Endothelial cell of umbilical vein (primary cell): Measurements from ENCODE around the gene SSPN. TPM values are rescaled to one million over a fixed set of nuclear protein-coding genes. Genes with fewer than 3 reads are reported as not detected.

Experiments used
- BruUV-seq: library from RNA; stranded (reverse); fragments of 400-500 nt; replicated peaks from 2 replicates; lab custom pipeline; 2021; lab: Mats Ljungman, UMichigan
- CTCF ChIA-PET: fragments of 300-600, 350-600 bp; sonication (Branson Sonifier 250); formaldehyde crosslinking; loops from one replicate; lab custom pipeline; 2021; ENCODE audit warnings: antibody characterized with exemption, inconsistent platforms; lab: Charles Lee
- POLR2A ChIA-PET: fragments of 300-600, 350-600 bp; sonication (Branson Sonifier 250); formaldehyde crosslinking; loops from one replicate; lab custom pipeline; 2021; ENCODE audit warnings: antibody characterized with exemption, inconsistent platforms; lab: Charles Lee
- DNase-seq: peaks from one replicate; pipeline ENCODE4 v3.0.0-alpha.2; 2011; ENCODE audit warnings: low read depth, low spot score
- FAIRE-seq: peaks from 2 replicates; lab custom pipeline; 2011; peaks lifted over from hg19 to GRCh38; lab: Jason Lieb, UNC
- H2AFZ ChIP-seq: 2 replicates; pipeline ENCODE4 v1.6.0; 2012; ENCODE audit warnings: low read depth, low read length, control low read depth, inconsistent platforms
- H3K27ac ChIP-seq: 2 replicates; pipeline ENCODE4 v1.5.1; 2011; ENCODE audit warnings: low read depth, mild to moderate bottlenecking, control low read depth, low read length, moderate library complexity; ENCODE audit not compliant: insufficient read depth
- H3K27me3 ChIP-seq, 2 experiments: 2 replicates each; pipeline versions ENCODE4 v1.6.0 to v1.6.1; 2011; ENCODE audit warnings: low read length in 2 of 2, mixed read lengths in 1 of 2; ENCODE audit not compliant: control insufficient read depth in 2 of 2, insufficient read depth in 2 of 2
- H3K36me3 ChIP-seq, 2 experiments: 2 replicates in 1 of 2; 3 replicates in 1 of 2; pipeline ENCODE4 v1.5.1; 2011; ENCODE audit warnings: low read length in 2 of 2, mild to moderate bottlenecking in 1 of 2, moderate library complexity in 1 of 2; ENCODE audit not compliant: control insufficient read depth in 2 of 2, insufficient read depth in 2 of 2; ENCODE audit errors: extremely low read depth in 1 of 2
- H3K4me1 ChIP-seq: 3 replicates; pipeline ENCODE4 v1.5.1; 2011; ENCODE audit warnings: mild to moderate bottlenecking, low read length; ENCODE audit not compliant: control insufficient read depth, insufficient read depth; ENCODE audit errors: extremely low read depth
- H3K4me2 ChIP-seq: 2 replicates; pipeline ENCODE4 v1.6.1; 2011; ENCODE audit warnings: low read length, control low read depth, mixed read lengths; ENCODE audit not compliant: insufficient read depth
- H3K4me3 ChIP-seq, 3 experiments: fragments of 200-600 bp in 1 of 3; sonication (generic), shearing (Covaris generic) in 1 of 3; replicated peaks in 1 of 3; 2 replicates each; pipeline ENCODE4 v1.5.1; 2011 to 2016; ENCODE audit warnings: control low read depth in 3 of 3, low read length in 3 of 3, mild to moderate bottlenecking in 2 of 3, inconsistent platforms in 1 of 3, low read depth in 1 of 3, moderate library complexity in 1 of 3; ENCODE audit not compliant: insufficient read depth in 1 of 3
- H3K79me2 ChIP-seq: 2 replicates; pipeline ENCODE4 v1.6.0; 2012; ENCODE audit warnings: low read length, inconsistent platforms; ENCODE audit not compliant: control insufficient read depth, insufficient read depth
- H3K9ac ChIP-seq: replicated peaks from 2 replicates; pipeline ENCODE3; 2011; ENCODE audit warnings: low read length, control low read depth; ENCODE audit not compliant: insufficient read depth; ENCODE audit errors: extremely low read depth
- H3K9me1 ChIP-seq: replicated peaks from 3 replicates; pipeline ENCODE4 v1.6.0; 2011; ENCODE audit warnings: mild to moderate bottlenecking, low read length; ENCODE audit not compliant: control insufficient read depth, insufficient read depth; ENCODE audit errors: extremely low read depth
- H3K9me3 ChIP-seq: replicated peaks from 2 replicates; pipeline ENCODE4 v1.5.1; 2012; ENCODE audit warnings: low read length, inconsistent platforms; ENCODE audit not compliant: control insufficient read depth, insufficient read depth
- H4K20me1 ChIP-seq: replicated peaks from 2 replicates; pipeline ENCODE3; 2011; ENCODE audit warnings: mild to moderate bottlenecking, low read length; ENCODE audit not compliant: control insufficient read depth, insufficient read depth; ENCODE audit errors: extremely low read depth
- EZH2 ChIP-seq: IDR thresholded peaks from 2 replicates; pipeline ENCODE4 v1.6.1; 2012; ENCODE audit warnings: borderline replicate concordance, low read depth, mild to moderate bottlenecking, moderate library complexity, low read length, inconsistent platforms; ENCODE audit not compliant: severe bottlenecking
- FOS ChIP-seq: IDR thresholded peaks from 2 replicates; pipeline ENCODE4 v1.6.1; 2011; ENCODE audit warnings: mild to moderate bottlenecking, low read length, moderate library complexity, borderline replicate concordance; ENCODE audit not compliant: insufficient read depth
- GATA2 ChIP-seq: IDR thresholded peaks from 2 replicates; pipeline ENCODE4 v1.7.0; 2011; ENCODE audit warnings: low read depth, mild to moderate bottlenecking, moderate library complexity, mixed read lengths, low read length; ENCODE audit not compliant: insufficient read length, insufficient read depth
- JUN ChIP-seq: IDR thresholded peaks from 2 replicates; pipeline ENCODE4 v1.6.1; 2011; ENCODE audit warnings: borderline replicate concordance, low read depth; ENCODE audit not compliant: insufficient read length, insufficient read depth
- MAX ChIP-seq: IDR thresholded peaks from 2 replicates; pipeline ENCODE4 v1.6.1; 2011; ENCODE audit not compliant: insufficient read depth, insufficient read length
- MYC ChIP-seq: IDR thresholded peaks from one replicate; pipeline ENCODE4 v1.6.1; 2011; ENCODE audit warnings: mild to moderate bottlenecking, low read depth, low read length
- POLR2A ChIP-seq: IDR thresholded peaks from 2 replicates; pipeline ENCODE4 v1.6.1; 2012; ENCODE audit warnings: low read depth, mild to moderate bottlenecking, control low read depth, low read length
- POLR2AphosphoS5 ChIP-seq: IDR thresholded peaks from 2 replicates; pipeline ENCODE4 v1.6.1; 2012; ENCODE audit warnings: low read depth, mild to moderate bottlenecking, control low read depth, low read length, moderate library complexity; ENCODE audit not compliant: insufficient read depth
- dilution Hi-C: fragments of 300-500 bp; cut with MboI; formaldehyde crosslinking; loops from one replicate; pipeline ENCODE4 v1.15.0; 2019; ENCODE audit warnings: low sequenced_read_pairs; ENCODE audit not compliant: extremely low pct_ligation_motif_present
- intact Hi-C: fragments of 100-400 bp; cut with micrococcal nuclease; formaldehyde crosslinking; loops from one replicate; pipeline ENCODE4 v1.10.0; 2022
- polyA plus RNA-seq, 4 experiments: library from polyadenylated mRNA; depleted of rRNA in 3 of 4; stranded (reverse) in 3 of 4; unstranded in 1 of 4; fragments of >200 nt; gene quantifications; 2 replicates each; pipeline versions ENCODE4 v1.2.1 to v1.2.3, GENCODE V29; 2011 to 2012; ENCODE audit warnings: missing spikeins in 1 of 4
- total RNA-seq: library from RNA; stranded (reverse); gene quantifications from 2 replicates; pipeline ENCODE4 v1.2.3, GENCODE V29; 2021
- TF ChIP-seq, protein P1 (sequence below), 2 donors: IDR thresholded peaks; 1 replicate in 1 of 2; 2 replicates in 1 of 2; pipeline ENCODE4 v1.5.1; 2011; ENCODE audit warnings: low read length in 2 of 2, mild to moderate bottlenecking in 2 of 2, moderate library complexity in 2 of 2, control low read depth in 1 of 2, inconsistent platforms in 1 of 2, low read depth in 1 of 2; ENCODE audit not compliant: insufficient read depth in 1 of 2; ENCODE audit errors: extremely low read depth in 1 of 2

SSPN gene
- total and polyA plus RNA-seq, 2 donors (not counting 3 experiments of a cell fraction or from before 2014, with no cell fraction given): 1.3 to 2.1 TPM

DNA sequence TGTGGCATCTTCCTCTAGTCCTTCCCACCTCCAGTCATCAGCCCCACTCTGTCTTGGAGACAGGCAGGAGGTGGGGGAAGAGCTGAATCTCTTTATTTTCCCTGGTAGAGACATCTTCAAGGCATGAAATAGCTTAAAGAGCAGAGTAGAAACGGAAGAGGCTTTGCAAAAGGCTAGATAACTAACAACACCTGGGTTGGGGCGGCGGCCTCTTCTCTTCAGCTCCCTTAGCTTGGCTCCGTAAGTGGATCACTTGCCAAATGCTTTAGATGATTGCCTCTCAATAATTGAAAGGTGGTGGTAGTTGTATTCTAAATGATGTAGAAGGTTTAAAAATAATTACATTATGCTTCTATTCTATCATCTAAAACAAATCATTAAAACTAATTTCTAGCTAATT, 36.1 kb downstream of the SSPN start:
- ChIA-PET POLR2A (no interaction called here), CTCF (interaction anchor here (1.3 to 1.6 kb wide), 3 partner anchors 9 to 27 kb away, joined by 3 to 6 read pairs (median 5); no protein-coding TSS in a partner anchor)
- Histone ChIP-seq H2AFZ (no peak overlapping the region), H3K79me2 (no peaks in the 10 kb centered on the region), H3K4me1 (peaks cover 2% of the 10 kb centered on the region), H3K27me3 (no peaks in the 10 kb centered on the region), H4K20me1 (no peaks in the 10 kb centered on the region), H3K36me3 (no peaks in the 10 kb centered on the region), H3K27ac (no peak overlapping the region), H3K9me1 (no peaks in the 10 kb centered on the region), H3K9me3 (no peaks in the 10 kb centered on the region), H3K9ac (no peak overlapping the region), H3K4me3 (no peak overlapping the region), H3K4me2 (no peak overlapping the region)
- dilution Hi-C loops: no loop called here
- no peak for TF ChIP-seq EZH2
- TF ChIP-seq JUN: no peak
- TF ChIP-seq POLR2AphosphoS5: no peak
- TF ChIP-seq, protein P1, sequence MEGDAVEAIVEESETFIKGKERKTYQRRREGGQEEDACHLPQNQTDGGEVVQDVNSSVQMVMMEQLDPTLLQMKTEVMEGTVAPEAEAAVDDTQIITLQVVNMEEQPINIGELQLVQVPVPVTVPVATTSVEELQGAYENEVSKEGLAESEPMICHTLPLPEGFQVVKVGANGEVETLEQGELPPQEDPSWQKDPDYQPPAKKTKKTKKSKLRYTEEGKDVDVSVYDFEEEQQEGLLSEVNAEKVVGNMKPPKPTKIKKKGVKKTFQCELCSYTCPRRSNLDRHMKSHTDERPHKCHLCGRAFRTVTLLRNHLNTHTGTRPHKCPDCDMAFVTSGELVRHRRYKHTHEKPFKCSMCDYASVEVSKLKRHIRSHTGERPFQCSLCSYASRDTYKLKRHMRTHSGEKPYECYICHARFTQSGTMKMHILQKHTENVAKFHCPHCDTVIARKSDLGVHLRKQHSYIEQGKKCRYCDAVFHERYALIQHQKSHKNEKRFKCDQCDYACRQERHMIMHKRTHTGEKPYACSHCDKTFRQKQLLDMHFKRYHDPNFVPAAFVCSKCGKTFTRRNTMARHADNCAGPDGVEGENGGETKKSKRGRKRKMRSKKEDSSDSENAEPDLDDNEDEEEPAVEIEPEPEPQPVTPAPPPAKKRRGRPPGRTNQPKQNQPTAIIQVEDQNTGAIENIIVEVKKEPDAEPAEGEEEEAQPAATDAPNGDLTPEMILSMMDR (IDR thresholded peaks at IDR 0.05; ENCODE audit: extremely low read depth in 1 of 2, insufficient read depth in 1 of 2, low read depth in 1 of 2, low read length in 2 of 2): no peak
- TF ChIP-seq FOS: no peak
- no peak for TF ChIP-seq GATA2
- no peak for TF ChIP-seq POLR2A
- no peak for TF ChIP-seq MYC
- no peak for TF ChIP-seq MAX
- intact Hi-C loops: no loop called here
- BruUV-seq: no TSS peak
- no peak for FAIRE-seq
- DNase-seq: no peak
